ENCODE results near the gene RAG1. TPM values are rescaled to one million over a fixed set of nuclear protein-coding genes. Genes with fewer than 3 reads are reported as not detected.
A peak's percentile ranks its signal among the peaks of the same experiment; 100 is the strongest.

The RAG1 gene
- total RNA-seq, 2 donors from 2014 or later: 0.20 to 0.23 TPM

- ATAC-seq: no peak
Measured at GRCh38 chr11:36577859-36578258, 10.1 kb downstream of the RAG1 start.

GRCh38 chr11:36578458-36578857 is 10.7 kb downstream of the RAG1 start:
- peaks cover 0 to 5% of the 10 kb centered on the region in 2 donors for H3K36me3 Mint-ChIP-seq
- ATAC-seq (no peak), DNase-seq (ENCODE audit: low spot score in 2 of 2) (no peak)
- H3K27ac Mint-ChIP-seq: no peak overlapping the region
- peaks cover 7% of the 10 kb centered on the region in 2 donors for H3K9me3 Mint-ChIP-seq

More at GRCh38 chr11:36577859-36578258, 10.1 kb downstream of the RAG1 start:
- no peak for DNase-seq (ENCODE audit: low spot score in 2 of 2)
- Mint-ChIP-seq H3K36me3 (peaks cover 0 to 5% of the 10 kb centered on the region in 2 donors), H3K27ac (no peak overlapping the region), H3K9me3 (peaks cover 7% of the 10 kb centered on the region in 2 donors)

DNA sequence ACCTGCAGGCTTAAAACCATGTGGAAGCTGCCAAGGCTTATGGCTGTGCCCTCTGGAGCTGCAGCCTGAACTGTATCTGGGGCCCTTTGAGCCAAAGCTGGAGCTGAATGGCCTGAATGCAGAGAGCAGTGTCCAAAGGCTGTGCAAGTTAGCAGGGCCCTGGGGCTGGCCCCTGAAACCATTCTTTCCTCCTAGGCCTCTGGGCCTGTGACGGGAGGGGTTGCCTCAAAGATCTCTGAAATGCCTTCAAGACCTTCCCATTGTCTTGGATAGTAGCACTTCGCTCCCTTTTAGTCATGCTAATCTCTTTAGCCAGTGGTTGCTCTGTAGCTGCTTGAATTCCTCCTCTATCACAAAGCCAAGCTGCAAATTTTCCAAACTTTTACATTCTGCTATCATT is 13.7 kb downstream of the RAG1 start:
- ATAC-seq (no peak), DNase-seq (ENCODE audit: low spot score in 2 of 2) (no peak)
- Mint-ChIP-seq H3K9me3 (peaks cover 7% of the 10 kb centered on the region in 2 donors), H3K36me3 (no peaks in the 10 kb centered on the region), H3K27ac (no peak overlapping the region)

GRCh38 chr11:36583667-36584066 is 15.9 kb downstream of the RAG1 start:
- no peak for ATAC-seq
- H3K27ac Mint-ChIP-seq: no peak overlapping the region

GRCh38 chr11:36586543-36586942 is 18.7 kb downstream of the RAG1 start:
- H3K9me3 Mint-ChIP-seq: peaks cover 7% of the 10 kb centered on the region in 2 donors
- no peak overlapping the region for H3K27ac Mint-ChIP-seq
- DNase-seq (ENCODE audit: low spot score in 2 of 2) (no peak), ATAC-seq (no peak)
- no peaks in the 10 kb centered on the region for H3K36me3 Mint-ChIP-seq

More at GRCh38 chr11:36583667-36584066, 15.9 kb downstream of the RAG1 start:
- no peak for DNase-seq (ENCODE audit: low spot score in 2 of 2)
- H3K36me3 Mint-ChIP-seq: no peaks in the 10 kb centered on the region
- H3K9me3 Mint-ChIP-seq: peaks cover 7% of the 10 kb centered on the region in 2 donors

GRCh38 chr11:36588099-36588498 is 20.3 kb downstream of the RAG1 start:
- Mint-ChIP-seq H3K36me3 (no peaks in the 10 kb centered on the region), H3K9me3 (no peaks in the 10 kb centered on the region), H3K27ac (no peak overlapping the region)
- ATAC-seq (no peak), DNase-seq (ENCODE audit: low spot score in 2 of 2) (no peak)

GRCh38 chr11:36590513-36590912 is 22.7 kb downstream of the RAG1 start:
- no peak for DNase-seq (ENCODE audit: low spot score in 2 of 2)
- Mint-ChIP-seq H3K36me3 (no peaks in the 10 kb centered on the region), H3K9me3 (no peaks in the 10 kb centered on the region), H3K27ac (no peak overlapping the region)
- no peak for ATAC-seq

DNA sequence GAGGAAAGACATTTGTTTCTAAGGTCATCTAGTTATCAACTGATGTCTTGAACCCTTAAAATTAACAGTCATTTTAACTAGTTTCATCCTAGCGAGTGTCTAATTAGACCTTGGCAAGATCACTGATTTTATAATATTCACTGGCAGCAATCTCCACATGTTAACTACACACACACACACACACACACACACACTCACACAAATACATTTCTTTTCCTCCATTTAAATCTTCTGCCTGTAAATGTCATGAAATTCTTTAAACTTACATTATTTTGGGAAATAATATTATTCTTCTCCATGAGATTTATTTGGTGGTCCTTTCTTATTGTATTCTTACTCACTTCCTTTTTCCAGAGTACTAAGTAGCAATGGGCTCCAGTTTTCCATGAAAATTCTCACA is 23.6 kb downstream of the RAG1 start:
- H3K36me3 Mint-ChIP-seq: no peaks in the 10 kb centered on the region
- DNase-seq (ENCODE audit: low spot score in 2 of 2) (no peak), ATAC-seq (no peak)
- no peaks in the 10 kb centered on the region for H3K9me3 Mint-ChIP-seq
- H3K27ac Mint-ChIP-seq: no peak overlapping the region

- Mint-ChIP-seq H3K27ac (peak within 1 kb of the TSS; percentile 31 to 44), H3K9me3 (no peaks in the 10 kb centered on the region), H3K36me3 (no peaks in the 10 kb centered on the region)
- DNase-seq (ENCODE audit: low spot score in 2 of 2): peak; percentile 25 to 57
- ATAC-seq: peak; percentile 67 to 76
Measured at GRCh38 chr11:36594316-36594989, 26.6 kb downstream of the RAG1 start, which contains the start of gene IFTAP. IFTAP (plus strand) TSS chr11:36594502; CDS start chr11:36610104, 15,602 bp downstream.

DNA sequence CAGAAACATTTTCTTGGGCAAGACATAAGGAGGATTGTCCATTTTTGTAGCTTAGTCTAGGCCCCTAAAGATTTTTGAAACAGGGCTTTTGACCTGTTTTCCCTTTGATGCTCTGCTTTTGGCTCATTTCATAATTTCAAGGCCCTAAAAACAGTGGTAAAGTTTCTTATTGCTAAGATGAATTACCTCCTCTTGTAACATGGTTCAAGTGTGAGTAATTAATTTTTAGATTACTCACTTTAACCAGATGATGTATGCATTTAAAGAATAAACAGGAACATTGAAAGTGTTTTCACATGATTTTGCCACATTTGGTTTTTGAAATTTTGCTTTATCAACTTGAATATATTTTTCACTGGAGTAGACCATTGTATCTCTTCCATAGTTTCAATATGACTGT is 29.1 kb downstream of the RAG1 start:
- no peaks in the 10 kb centered on the region for H3K36me3 Mint-ChIP-seq
- peak; percentile 33 to 69 for ATAC-seq
- H3K27ac Mint-ChIP-seq: no peak overlapping the region
- DNase-seq (ENCODE audit: low spot score in 2 of 2): no peak
- H3K9me3 Mint-ChIP-seq: no peaks in the 10 kb centered on the region

DNA sequence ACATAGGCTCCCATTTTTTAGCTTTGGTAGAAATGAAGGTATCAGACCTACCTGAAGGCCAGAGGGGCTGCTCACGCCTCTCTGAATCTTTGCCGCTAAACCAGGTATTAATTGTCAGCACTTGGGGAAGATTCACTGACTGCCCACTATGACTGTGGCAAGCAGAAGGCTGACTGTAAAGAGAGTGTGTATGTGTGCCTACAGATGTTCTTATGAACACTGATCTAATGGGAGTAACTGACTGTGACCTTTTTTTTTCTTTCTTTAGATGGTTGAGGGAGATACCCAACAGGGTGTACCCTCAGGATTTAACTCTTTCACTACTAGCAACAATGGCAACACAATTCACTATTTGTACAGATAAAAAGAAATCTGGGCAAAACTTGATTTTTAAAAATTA is 30.2 kb downstream of the RAG1 start, which contains the start of gene RAG2:
Gene RAG2, minus strand, starts transcription at position 186 of the 400 bp plus-strand sequence. CDS start 4,068 bp downstream, outside the sequence.
- DNase-seq (ENCODE audit: low spot score in 2 of 2): no peak
- Mint-ChIP-seq H3K9me3 (no peaks in the 10 kb centered on the region), H3K27ac (no peak within 1 kb of the TSS), H3K36me3 (no peaks in the 10 kb centered on the region)
- no peak for ATAC-seq

DNA sequence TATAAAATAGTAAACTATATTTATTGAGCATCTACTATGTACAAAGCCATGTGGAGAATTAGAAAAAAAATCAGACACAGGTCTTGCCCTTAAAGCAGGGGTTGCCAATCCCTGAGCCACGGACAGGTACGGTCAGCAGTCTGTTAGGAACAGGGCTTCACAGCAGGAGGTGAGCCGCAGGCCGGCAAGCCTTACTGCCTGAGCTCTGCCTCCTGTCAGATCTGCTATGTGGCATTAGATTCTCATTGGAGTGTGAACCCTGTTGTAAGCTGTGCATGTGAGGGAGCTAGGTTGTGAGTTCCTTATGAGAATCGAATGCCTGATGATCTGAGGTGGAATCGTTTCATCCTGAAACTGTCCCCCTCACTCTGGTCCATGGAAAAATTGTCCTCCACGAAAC is 32.4 kb downstream of the RAG1 start:
- DNase-seq (ENCODE audit: low spot score in 2 of 2): no peak
- Mint-ChIP-seq H3K27ac (no peak overlapping the region), H3K9me3 (no peaks in the 10 kb centered on the region), H3K36me3 (no peaks in the 10 kb centered on the region)
- no peak for ATAC-seq

GRCh38 chr11:36601155-36601554 is 33.3 kb downstream of the RAG1 start:
- H3K9me3 Mint-ChIP-seq: no peaks in the 10 kb centered on the region
- H3K27ac Mint-ChIP-seq: no peak overlapping the region
- ATAC-seq (no peak), DNase-seq (ENCODE audit: low spot score in 2 of 2) (no peak)
- H3K36me3 Mint-ChIP-seq: no peaks in the 10 kb centered on the region

GRCh38 chr11:36602135-36602534 is 34.3 kb downstream of the RAG1 start:
- Mint-ChIP-seq H3K9me3 (no peaks in the 10 kb centered on the region), H3K36me3 (no peaks in the 10 kb centered on the region), H3K27ac (no peak overlapping the region)
- DNase-seq (ENCODE audit: low spot score in 2 of 2) (no peak), ATAC-seq (no peak)

DNA sequence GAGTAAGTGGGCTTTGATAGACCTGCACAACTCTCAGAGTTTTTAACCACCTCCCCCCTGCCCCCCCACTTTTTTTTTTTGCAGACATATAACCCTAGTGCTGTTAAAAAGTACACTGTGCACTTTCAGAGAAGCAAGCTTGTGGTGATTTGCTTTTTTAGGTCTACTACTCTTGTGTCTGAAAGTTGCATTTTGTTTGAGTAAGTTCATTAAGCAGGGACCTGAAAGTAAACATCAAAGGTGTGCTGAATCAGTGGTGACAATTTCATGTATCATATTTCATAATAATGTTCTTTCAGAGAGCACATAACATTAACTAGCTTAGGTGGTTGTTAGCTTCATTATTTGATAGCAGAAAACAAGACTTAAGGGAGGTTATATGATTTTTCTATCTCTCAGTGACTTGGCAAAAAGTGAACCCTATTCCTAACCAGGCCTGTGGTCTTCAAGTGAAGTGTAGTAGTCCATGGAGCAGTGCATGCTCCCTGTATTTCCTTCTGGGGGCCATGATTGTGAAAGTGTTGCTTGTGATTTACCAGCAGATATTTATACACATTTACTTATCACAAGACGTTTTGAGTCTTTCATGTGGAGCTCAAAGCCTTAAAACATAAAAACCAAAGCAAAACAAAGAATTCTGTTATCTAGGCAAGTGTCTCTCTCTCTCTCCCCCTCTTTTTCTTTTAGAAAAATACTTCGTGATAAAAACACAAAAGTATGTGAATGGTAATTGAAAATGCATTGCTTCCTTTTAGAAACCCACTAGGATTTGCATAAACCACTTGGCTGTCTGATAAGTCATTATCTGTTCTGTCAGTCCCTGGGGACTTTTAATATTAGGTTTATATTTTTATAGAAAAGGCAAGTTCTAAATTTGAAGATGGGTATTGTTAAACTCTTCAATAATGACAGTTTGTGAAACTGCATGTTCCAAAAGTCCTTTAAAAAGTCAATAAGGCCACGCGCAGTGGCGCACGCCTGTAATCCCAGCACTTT is 37.7 kb downstream of the RAG1 start:
- H3K36me3 Mint-ChIP-seq: no peaks in the 10 kb centered on the region
- DNase-seq (ENCODE audit: low spot score in 2 of 2) (no peak), ATAC-seq (peak in 1 of 2 donors; percentile 32)
- no peaks in the 10 kb centered on the region for H3K9me3 Mint-ChIP-seq
- H3K27ac Mint-ChIP-seq: no peak overlapping the region

DNA sequence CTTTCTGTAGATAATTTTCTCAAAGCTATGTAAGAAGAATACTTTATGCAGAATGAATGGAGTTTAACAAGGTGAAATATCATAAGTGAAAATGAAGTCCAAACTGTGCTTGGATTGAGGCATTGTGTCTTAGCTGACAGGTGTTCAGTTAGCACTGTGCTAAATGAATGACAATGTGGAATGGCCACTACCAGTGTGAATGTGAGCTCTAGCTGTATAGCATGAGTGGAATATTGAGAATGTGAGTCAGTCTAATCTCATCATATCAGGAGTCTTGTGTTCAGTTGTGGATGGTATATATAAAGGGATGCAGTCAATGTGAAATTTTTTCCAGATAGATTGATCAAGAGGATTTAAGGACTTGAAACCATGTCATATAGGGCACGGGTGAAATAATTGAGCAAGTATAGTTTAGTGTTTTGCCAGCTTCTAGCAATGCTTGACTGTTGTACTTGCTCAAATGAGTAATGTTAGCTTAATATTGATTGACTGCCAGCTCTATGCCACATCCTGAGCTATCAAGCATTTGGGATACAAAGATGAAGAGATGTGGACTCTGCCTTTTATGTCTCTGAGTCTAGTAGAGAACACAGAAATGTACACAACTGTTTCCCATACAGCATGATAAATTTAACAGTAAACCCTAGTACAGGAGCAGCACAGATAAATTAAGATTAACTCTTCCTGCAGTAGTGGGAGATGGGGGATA is 40.8 kb downstream of the RAG1 start:
- Mint-ChIP-seq H3K36me3 (no peaks in the 10 kb centered on the region), H3K9me3 (no peaks in the 10 kb centered on the region), H3K27ac (no peak overlapping the region)
- no peak for ATAC-seq
- DNase-seq (ENCODE audit: low spot score in 2 of 2): no peak

DNA sequence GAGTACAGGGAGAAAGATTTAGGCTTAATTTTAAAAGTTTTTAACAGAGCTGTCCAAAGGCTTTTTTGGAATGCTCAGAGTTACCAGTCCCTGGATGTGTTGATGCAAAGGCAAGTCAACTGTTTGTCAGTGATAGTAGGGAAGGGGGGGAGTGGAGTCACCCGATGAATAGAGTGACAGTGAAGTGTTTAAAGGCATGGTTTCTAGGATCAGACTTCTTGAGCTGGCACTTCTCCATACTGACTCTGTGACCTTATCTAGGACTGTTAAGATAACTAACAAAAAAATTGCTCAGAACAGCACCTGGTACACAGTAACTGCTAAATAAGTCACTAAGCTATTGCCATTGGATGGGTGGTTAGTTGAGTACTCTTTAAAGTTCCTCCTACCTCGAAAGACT is 41.6 kb downstream of the RAG1 start:
- no peaks in the 10 kb centered on the region for H3K36me3 Mint-ChIP-seq
- no peak overlapping the region for H3K27ac Mint-ChIP-seq
- ATAC-seq: no peak
- no peak for DNase-seq (ENCODE audit: low spot score in 2 of 2)
- H3K9me3 Mint-ChIP-seq: no peaks in the 10 kb centered on the region

Measured in activated naive CD4-positive, alpha-beta T cell treated with anti-CD3 and anti-CD28 coated beads, Interleukin-2, amount 50 U/mL, for 72 hours (primary cell).